HG02973 (cell line): ENCODE measurements around the gene GINS1.
"Not testable (repeated sequence)": the region's sequence is repeated elsewhere in the genome, so short reads cannot be mapped to it uniquely, and the experiment has no call there.

Experiments
- ATAC-seq: cut with Tn5 transposase; IDR thresholded peaks from one replicate; pipeline ENCODE4 v1.9.1; 2021; ENCODE audit warnings: moderate library complexity; ENCODE audit not compliant: unreplicated experiment

The GINS1 gene

GRCh38 chr20:25473297-25473696, 65.8 kb downstream of the GINS1 start:
- not testable (repeated sequence) for ATAC-seq

GRCh38 chr20:25476106-25477013, 68.9 kb downstream of the GINS1 start:
- no peak for ATAC-seq

GRCh38 chr20:25477014-25477882, 69.8 kb downstream of the GINS1 start:
- ATAC-seq = no peak

GRCh38 chr20:25478889-25479568, 71.6 kb downstream of the GINS1 start:
- no peak for ATAC-seq

- no peak for ATAC-seq
Observed at GRCh38 chr20:25479638-25480037, 72.2 kb downstream of the GINS1 start.

GRCh38 chr20:25480156-25480555, 72.7 kb downstream of the GINS1 start:
- no peak for ATAC-seq

GRCh38 chr20:25480797-25481196, 73.3 kb downstream of the GINS1 start:
- no peak for ATAC-seq

GRCh38 chr20:25481235-25481917, 73.9 kb downstream of the GINS1 start:
- no peak for ATAC-seq

- ATAC-seq = no peak
Observed at GRCh38 chr20:25481918-25482253, 74.4 kb downstream of the GINS1 start.

- no peak for ATAC-seq
Observed at GRCh38 chr20:25483431-25484132, 76.1 kb downstream of the GINS1 start.

GRCh38 chr20:25484224-25484846, 76.9 kb downstream of the GINS1 start:
- no peak for ATAC-seq

GRCh38 chr20:25484911-25485511, 77.5 kb downstream of the GINS1 start:
- ATAC-seq = no peak

GRCh38 chr20:25485872-25486271, 78.4 kb downstream of the GINS1 start:
- ATAC-seq = no peak

GRCh38 chr20:25486377-25486776, 78.9 kb downstream of the GINS1 start:
- no peak for ATAC-seq

GRCh38 chr20:25487306-25487705, 79.8 kb downstream of the GINS1 start:
- ATAC-seq = no peak

GRCh38 chr20:25487975-25488374, 80.5 kb downstream of the GINS1 start:
- no peak for ATAC-seq

GRCh38 chr20:25489221-25489871, 81.9 kb downstream of the GINS1 start:
- ATAC-seq = no peak

- ATAC-seq = no peak
Observed at GRCh38 chr20:25490656-25491445, 83.4 kb downstream of the GINS1 start.
